Skeletal muscle tissue (tissue), 4 donors: ENCODE results near the gene COQ8A. TPM values are rescaled to one million over a fixed set of nuclear protein-coding genes. Genes with fewer than 3 reads are reported as not detected.

Experiments used
- H3K27ac ChIP-seq: one replicate; pipeline ENCODE4 v1.7.0; 2013; ENCODE audit warnings: mild to moderate bottlenecking, low read depth, low read length, inconsistent platforms
- H3K27me3 ChIP-seq, 3 donors: one replicate each; pipeline ENCODE4 v1.7.0; 2013; ENCODE audit warnings: low read length in 3 of 3; ENCODE audit not compliant: control insufficient read depth in 3 of 3, insufficient read depth in 3 of 3
- H3K36me3 ChIP-seq, 3 donors: one replicate each; pipeline ENCODE4 v1.7.0; 2013; ENCODE audit warnings: low read length in 3 of 3; ENCODE audit not compliant: control insufficient read depth in 3 of 3, insufficient read depth in 3 of 3
- H3K4me1 ChIP-seq, 3 donors: one replicate each; pipeline ENCODE4 v1.7.0; 2013; ENCODE audit warnings: low read length in 3 of 3, mild to moderate bottlenecking in 3 of 3; ENCODE audit not compliant: control insufficient read depth in 3 of 3, insufficient read depth in 3 of 3
- H3K4me3 ChIP-seq, 3 donors: one replicate each; pipeline ENCODE4 v1.7.0; 2013; ENCODE audit warnings: low read length in 3 of 3
- H3K9ac ChIP-seq, 3 donors: one replicate each; pipeline ENCODE4 v1.7.0; 2013; ENCODE audit warnings: low read length in 3 of 3, mild to moderate bottlenecking in 3 of 3, moderate library complexity in 2 of 3, low read depth in 1 of 3
- H3K9me3 ChIP-seq, 3 donors: one replicate each; pipeline ENCODE4 v1.7.0; 2013; ENCODE audit warnings: low read length in 3 of 3; ENCODE audit not compliant: control insufficient read depth in 3 of 3
- total RNA-seq: library from RNA; depleted of rRNA; stranded (reverse); fragments of >200 nt; gene quantifications from one replicate; pipeline ENCODE4 v1.2.3, GENCODE V29; 2014
- donor health status: Osteomylitis.

Gene COQ8A
- total RNA-seq, 1 donor from 2014 or later = 64.7 TPM

DNA sequence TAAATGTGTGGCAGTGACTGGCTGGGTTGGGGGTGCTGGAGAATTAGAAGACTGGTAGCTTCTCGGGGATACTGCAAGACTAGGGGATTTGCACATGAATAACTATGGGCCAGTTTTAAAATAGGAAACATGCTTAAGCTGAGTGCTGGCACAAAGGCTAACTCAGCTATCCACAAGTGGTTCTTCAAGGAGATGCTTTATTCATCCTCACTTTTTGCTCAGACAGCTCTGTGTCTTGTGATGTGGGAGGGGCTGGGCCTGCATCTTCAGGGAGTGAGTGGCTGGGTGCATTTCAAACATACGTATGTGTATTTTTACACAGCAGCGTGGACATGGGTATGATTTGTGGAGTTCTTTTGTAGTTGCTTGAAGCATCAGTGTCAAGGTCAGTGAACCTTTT is 2.3 kb downstream of the COQ8A start:
- H3K9me3 ChIP-seq = no peaks in the 10 kb centered on the region
- H3K36me3 ChIP-seq = peaks cover 0 to 4% (median 0%) of the 10 kb centered on the region in 3 donors
- H3K4me3 ChIP-seq = peak overlapping the region; percentile 97 to 99 (median 98)
- H3K27ac ChIP-seq = peak overlapping the region; percentile 96
- H3K9ac ChIP-seq = peak overlapping the region; percentile 92 to 100 (median 99)
- no peaks in the 10 kb centered on the region for H3K27me3 ChIP-seq
- peaks cover 69 to 82% (median 72%) of the 10 kb centered on the region in 3 donors for H3K4me1 ChIP-seq

DNA sequence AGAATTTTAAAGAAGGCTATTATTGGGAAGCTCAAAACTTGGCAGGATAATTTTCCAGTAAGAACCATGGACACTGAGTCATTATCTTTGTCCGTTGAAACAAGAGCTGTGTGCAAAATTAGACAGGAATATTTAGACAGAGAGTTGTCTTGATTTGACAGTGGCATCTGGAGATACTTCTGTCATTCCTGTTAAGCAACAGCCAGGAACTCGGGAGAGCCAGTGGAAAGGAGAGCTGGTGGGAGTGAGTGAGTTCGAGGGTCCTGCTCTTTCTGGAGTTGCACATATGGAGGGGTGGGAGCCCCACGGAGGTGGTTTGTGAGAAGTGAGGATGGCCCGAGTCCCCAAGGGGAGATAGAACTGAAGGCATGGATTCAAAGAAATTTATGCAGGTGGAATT is 3.1 kb downstream of the COQ8A start:
- no peaks in the 10 kb centered on the region for H3K27me3 ChIP-seq
- H3K9ac ChIP-seq = peak overlapping the region; percentile 92 to 100 (median 99)
- peak overlapping the region; percentile 96 for H3K27ac ChIP-seq
- H3K4me3 ChIP-seq = peak overlapping the region; percentile 97 to 99 (median 98)
- peaks cover 2 to 4% (median 2%) of the 10 kb centered on the region in 3 donors for H3K36me3 ChIP-seq
- peaks cover 0 to 3% (median 0%) of the 10 kb centered on the region in 3 donors for H3K9me3 ChIP-seq
- peaks cover 68 to 82% (median 72%) of the 10 kb centered on the region in 3 donors for H3K4me1 ChIP-seq

DNA sequence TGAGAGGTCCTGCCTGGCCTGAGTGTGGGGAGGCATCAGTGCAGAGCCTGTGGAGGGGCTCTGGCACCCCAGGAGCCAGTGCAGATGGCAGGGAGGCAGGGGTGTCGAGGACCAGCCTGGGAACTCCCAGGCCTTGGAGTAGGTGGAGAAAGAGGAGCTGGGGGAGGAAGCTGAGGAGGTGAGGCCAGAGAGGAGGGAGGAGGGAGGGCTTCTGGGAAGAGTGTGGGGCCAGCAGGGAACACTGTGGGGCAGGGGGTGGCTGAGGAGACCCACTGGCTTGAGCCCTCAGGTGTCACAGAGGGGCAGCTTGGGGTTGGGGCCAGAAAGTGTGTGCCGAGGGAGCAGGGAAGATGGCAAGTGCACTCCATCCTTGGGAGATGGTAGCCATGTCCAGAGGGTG is 3.8 kb downstream of the COQ8A start:
- Histone ChIP-seq H3K4me1 (peaks cover 64 to 82% (median 71%) of the 10 kb centered on the region in 3 donors), H3K27me3 (no peaks in the 10 kb centered on the region), H3K9ac (peak overlapping the region; percentile 92 to 100 (median 99)), H3K4me3 (peak overlapping the region; percentile 97 to 99 (median 98)), H3K27ac (peak overlapping the region; percentile 96), H3K9me3 (peaks cover 0 to 4% (median 0%) of the 10 kb centered on the region in 3 donors), H3K36me3 (peaks cover 2 to 5% (median 4%) of the 10 kb centered on the region in 3 donors)

DNA sequence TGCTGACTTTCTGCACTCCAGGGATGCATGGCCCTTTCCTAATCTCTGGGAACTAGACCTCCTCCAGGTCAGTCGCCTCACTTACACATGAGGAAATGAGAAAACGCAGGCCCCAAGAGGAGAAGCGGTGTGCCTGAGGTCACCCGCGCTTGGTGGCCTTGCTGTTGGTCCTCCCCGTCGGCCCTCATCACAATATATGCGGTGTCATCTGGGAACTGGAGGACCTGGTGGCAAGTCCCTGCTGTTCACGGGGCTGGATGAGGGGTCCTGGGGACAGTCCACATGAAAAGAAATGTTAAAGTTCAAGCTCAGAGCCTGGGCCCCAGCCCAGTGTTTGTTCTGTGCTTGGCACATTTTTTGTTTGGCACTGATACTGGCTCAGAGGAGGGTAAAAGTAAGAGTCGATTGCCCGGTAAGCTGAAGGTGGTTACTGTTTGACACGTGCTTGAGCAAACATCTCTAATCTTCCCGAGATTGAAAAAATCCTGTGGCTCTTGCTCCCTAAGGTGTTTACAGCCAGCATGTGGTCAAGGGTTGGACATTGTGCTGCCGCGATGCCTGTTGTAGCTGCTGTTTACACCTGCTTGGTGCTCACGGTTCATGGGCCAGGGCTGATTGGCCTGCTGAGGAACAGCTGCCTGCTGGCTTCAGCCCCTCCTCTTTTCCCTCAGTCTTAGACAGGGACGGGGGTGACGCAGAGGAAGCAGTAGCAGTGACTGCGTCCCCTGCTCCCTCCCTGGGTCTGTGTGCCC is 5.2 kb downstream of the COQ8A start:
- H3K36me3 ChIP-seq = peaks cover 4 to 15% (median 5%) of the 10 kb centered on the region in 3 donors
- peaks cover 0 to 4% (median 0%) of the 10 kb centered on the region in 3 donors for H3K9me3 ChIP-seq
- H3K27me3 ChIP-seq = no peaks in the 10 kb centered on the region
- peaks cover 76 to 94% (median 84%) of the 10 kb centered on the region in 3 donors for H3K4me1 ChIP-seq
- H3K9ac ChIP-seq = peak overlapping the region; percentile 68 to 100 (median 92)
- H3K4me3 ChIP-seq = peak overlapping the region; percentile 61 to 99 (median 98)
- H3K27ac ChIP-seq = peak overlapping the region; percentile 96

DNA sequence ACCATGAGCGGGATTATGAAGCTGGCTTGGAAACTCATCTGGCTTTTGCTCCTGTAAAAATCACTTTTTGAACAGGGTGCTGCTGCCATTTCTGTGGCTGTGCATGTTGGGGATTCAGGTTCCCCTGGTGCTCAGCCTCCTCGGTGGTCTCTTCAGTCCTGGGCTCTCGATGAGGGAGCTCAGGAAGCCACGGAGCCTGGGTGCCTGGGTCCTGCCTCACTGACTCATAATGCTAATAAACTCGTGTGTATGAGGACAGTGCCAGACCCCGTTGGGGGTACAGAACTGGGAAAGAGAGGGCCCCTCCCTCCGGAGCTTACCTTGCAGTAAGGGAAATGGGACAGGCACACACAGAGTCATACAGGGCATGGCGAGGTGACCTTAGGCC is 5.8 kb downstream of the COQ8A start:
- H3K9me3 ChIP-seq = peaks cover 0 to 4% (median 0%) of the 10 kb centered on the region in 3 donors
- peaks cover 79 to 92% (median 87%) of the 10 kb centered on the region in 3 donors for H3K4me1 ChIP-seq
- H3K4me3 ChIP-seq = peak overlapping the region; percentile 61 to 99 (median 98)
- no peaks in the 10 kb centered on the region for H3K27me3 ChIP-seq
- H3K27ac ChIP-seq = peak overlapping the region; percentile 96
- peaks cover 3 to 16% (median 5%) of the 10 kb centered on the region in 3 donors for H3K36me3 ChIP-seq
- peak overlapping the region; percentile 68 to 100 (median 92) for H3K9ac ChIP-seq

DNA sequence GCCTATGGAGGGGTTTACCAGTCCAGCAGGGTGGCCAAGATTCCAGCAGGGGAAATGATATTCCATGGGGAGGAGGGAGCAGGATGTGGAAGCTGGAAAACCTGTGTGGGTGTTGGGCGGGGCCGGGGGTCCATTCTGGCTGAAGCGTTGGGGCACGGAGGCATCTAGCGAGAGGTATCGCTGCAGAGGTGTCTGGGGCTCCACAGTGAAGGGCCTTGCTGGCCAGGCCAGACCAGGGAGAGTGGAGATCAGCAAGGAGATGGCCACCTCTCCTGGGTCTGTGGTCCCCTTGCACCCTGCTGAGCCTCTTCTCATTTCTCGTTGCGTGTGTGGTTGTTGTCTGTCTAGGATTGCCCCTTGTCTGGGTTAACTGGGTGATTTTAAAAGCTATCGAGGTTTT is 6.2 kb downstream of the COQ8A start:
- peaks cover 79 to 92% (median 85%) of the 10 kb centered on the region in 3 donors for H3K4me1 ChIP-seq
- peak overlapping the region; percentile 96 for H3K27ac ChIP-seq
- H3K36me3 ChIP-seq = peaks cover 3 to 17% (median 5%) of the 10 kb centered on the region in 3 donors
- peak overlapping the region in 2 of 3 donors; percentile 98 to 99 for H3K4me3 ChIP-seq
- H3K9me3 ChIP-seq = peaks cover 0 to 4% (median 0%) of the 10 kb centered on the region in 3 donors
- H3K9ac ChIP-seq = peak overlapping the region; percentile 68 to 100 (median 92)
- no peaks in the 10 kb centered on the region for H3K27me3 ChIP-seq

DNA sequence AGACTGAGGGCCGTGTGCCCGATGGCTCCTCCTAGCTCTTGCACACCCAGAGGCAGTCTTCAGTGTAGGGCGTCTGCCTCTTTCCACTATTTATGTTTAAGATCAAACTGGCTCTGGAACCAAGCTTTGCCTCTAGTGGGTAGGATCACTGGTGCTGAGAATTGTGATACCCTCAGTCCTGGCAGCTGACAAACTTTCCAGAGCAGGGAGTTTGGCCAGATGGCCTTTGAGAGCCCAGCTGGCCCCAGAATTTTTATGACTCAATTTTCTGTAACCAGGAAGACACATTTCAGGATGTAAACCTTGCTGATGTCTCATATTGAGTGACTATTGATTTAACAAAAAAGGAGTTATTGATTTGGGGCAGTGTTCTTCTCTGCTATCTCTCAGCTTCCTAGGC is 6.7 kb downstream of the COQ8A start:
- H3K27me3 ChIP-seq = no peaks in the 10 kb centered on the region
- peaks cover 3 to 17% (median 5%) of the 10 kb centered on the region in 3 donors for H3K36me3 ChIP-seq
- peak overlapping the region; percentile 96 for H3K27ac ChIP-seq
- peak overlapping the region in 1 of 3 donors; percentile 29 for H3K9ac ChIP-seq
- peak overlapping the region in 1 of 3 donors; percentile 99 for H3K4me3 ChIP-seq
- H3K4me1 ChIP-seq = peaks cover 81 to 94% (median 84%) of the 10 kb centered on the region in 3 donors
- peaks cover 0 to 4% (median 0%) of the 10 kb centered on the region in 3 donors for H3K9me3 ChIP-seq

DNA sequence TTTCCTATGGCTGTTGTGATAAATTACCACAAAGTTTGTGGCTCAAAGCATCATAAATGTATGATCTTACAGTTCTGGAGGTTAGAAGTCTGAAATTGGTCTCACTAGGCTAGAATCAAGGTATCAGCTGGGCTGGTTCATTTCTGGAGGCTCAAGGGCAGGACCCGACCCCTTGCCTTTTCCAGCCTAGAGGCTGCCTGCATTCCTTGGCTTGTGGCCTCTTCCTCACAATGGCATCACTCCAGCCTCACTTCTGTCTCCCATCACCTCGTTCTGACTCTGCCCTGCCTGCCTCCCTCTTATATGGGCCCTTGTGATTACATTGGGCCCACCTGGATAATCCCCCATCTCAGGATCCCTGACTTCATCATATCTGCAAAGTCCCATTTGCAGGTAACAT is 8.0 kb downstream of the COQ8A start:
- Histone ChIP-seq H3K4me3 (peak overlapping the region in 1 of 3 donors; percentile 17), H3K9me3 (peaks cover 0 to 4% (median 0%) of the 10 kb centered on the region in 3 donors), H3K36me3 (peaks cover 3 to 17% (median 5%) of the 10 kb centered on the region in 3 donors), H3K4me1 (peaks cover 71 to 86% (median 76%) of the 10 kb centered on the region in 3 donors), H3K9ac (no peak overlapping the region), H3K27me3 (no peaks in the 10 kb centered on the region), H3K27ac (no peak overlapping the region)

DNA sequence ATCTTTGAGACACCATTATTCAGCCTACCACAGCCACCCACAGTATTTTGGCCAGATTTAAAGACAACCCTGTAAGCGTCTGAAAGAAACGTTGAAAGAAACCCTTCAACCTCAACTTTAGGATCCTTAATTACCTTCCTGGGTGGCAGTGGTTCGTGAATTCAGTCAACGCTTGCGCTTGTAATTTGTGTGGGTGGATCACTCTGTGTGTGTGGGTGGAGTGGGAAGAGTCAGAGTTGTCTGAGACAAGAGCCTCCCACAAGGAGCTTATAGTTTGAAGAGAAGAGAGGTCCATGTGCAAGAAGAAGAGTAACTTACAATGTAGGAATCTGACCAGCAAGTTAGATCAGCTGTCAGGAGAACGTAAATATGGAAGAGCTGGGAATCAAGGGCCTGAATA is 8.4 kb downstream of the COQ8A start:
- Histone ChIP-seq H3K27me3 (no peaks in the 10 kb centered on the region), H3K4me3 (peak overlapping the region in 1 of 3 donors; percentile 18), H3K9me3 (peaks cover 0 to 4% (median 0%) of the 10 kb centered on the region in 3 donors), H3K36me3 (peaks cover 3 to 17% (median 5%) of the 10 kb centered on the region in 3 donors), H3K27ac (no peak overlapping the region), H3K9ac (peak overlapping the region in 1 of 3 donors; percentile 21), H3K4me1 (peaks cover 66 to 86% (median 75%) of the 10 kb centered on the region in 3 donors)

DNA sequence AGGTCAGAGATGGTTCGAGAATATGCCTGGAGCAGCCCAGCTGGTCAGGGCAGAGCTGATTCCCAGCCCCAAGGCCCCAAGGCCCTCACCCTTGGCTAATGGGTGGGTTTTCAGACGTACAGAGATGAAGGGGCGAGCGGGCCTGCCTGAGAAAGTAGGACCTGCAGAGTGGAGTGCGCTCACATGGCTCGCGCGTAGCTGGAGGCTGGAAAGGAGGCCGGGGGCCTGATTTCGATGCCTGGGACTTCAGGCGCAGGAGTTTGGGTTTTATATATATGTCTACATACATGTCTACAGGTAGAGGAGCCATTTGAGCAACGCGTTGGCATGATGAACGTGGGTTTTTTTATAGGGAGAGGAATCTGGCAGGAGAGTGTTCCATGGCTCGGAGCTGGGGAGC is 8.9 kb downstream of the COQ8A start:
- no peak overlapping the region for H3K9ac ChIP-seq
- peak overlapping the region in 1 of 3 donors; percentile 18 for H3K4me3 ChIP-seq
- peaks cover 3 to 21% (median 5%) of the 10 kb centered on the region in 3 donors for H3K36me3 ChIP-seq
- no peaks in the 10 kb centered on the region for H3K27me3 ChIP-seq
- peaks cover 61 to 86% (median 71%) of the 10 kb centered on the region in 3 donors for H3K4me1 ChIP-seq
- H3K27ac ChIP-seq = no peak overlapping the region
- H3K9me3 ChIP-seq = peaks cover 0 to 4% (median 0%) of the 10 kb centered on the region in 3 donors
